Liver (tissue), 3 donors: ENCODE data around the gene GNA14.

Source experiments
- ATF3 ChIP-seq: IDR thresholded peaks from 2 replicates; pipeline ENCODE4 v1.6.1; 2016; ENCODE audit warnings: antibody characterized with exemption
- EGR1 ChIP-seq, 2 donors: IDR thresholded peaks; 2 replicates each; pipeline ENCODE4 v1.6.1; 2016 to 2018; ENCODE audit warnings: antibody characterized with exemption in 2 of 2, low read depth in 2 of 2
- FOXA1 ChIP-seq: IDR thresholded peaks from 2 replicates; pipeline ENCODE4 v1.6.1; 2016; ENCODE audit warnings: antibody characterized with exemption
- GABPA ChIP-seq, 2 donors: IDR thresholded peaks in 1 of 2; conservative IDR thresholded peaks in 1 of 2; 2 replicates each; pipeline ENCODE4 v1.6.1; 2016; ENCODE audit warnings: antibody characterized with exemption in 2 of 2, mild to moderate bottlenecking in 1 of 2, moderate library complexity in 1 of 2
- HNF4A ChIP-seq, 2 donors: conservative IDR thresholded peaks; 2 replicates each; pipeline ENCODE4 v1.6.1; 2016; ENCODE audit warnings: antibody characterized with exemption in 2 of 2, mild to moderate bottlenecking in 2 of 2
- JUND ChIP-seq, 2 donors: IDR thresholded peaks; 2 replicates each; pipeline ENCODE4 v1.6.1; 2016; ENCODE audit warnings: antibody characterized with exemption in 2 of 2
- MAX ChIP-seq: IDR thresholded peaks from 2 replicates; pipeline ENCODE4 v1.6.1; 2016; ENCODE audit warnings: antibody characterized with exemption
- RAD21 ChIP-seq, 2 donors: IDR thresholded peaks; 2 replicates each; pipeline ENCODE4 v1.6.1; 2016; ENCODE audit warnings: antibody characterized with exemption in 2 of 2, mild to moderate bottlenecking in 2 of 2
- REST ChIP-seq: IDR thresholded peaks from 2 replicates; pipeline ENCODE4 v1.6.1; 2016; ENCODE audit warnings: antibody characterized with exemption, mild to moderate bottlenecking
- RXRA ChIP-seq, 2 donors: IDR thresholded peaks; 2 replicates each; pipeline ENCODE4 v1.6.1; 2017 to 2018; ENCODE audit warnings: antibody characterized with exemption in 2 of 2, mild to moderate bottlenecking in 1 of 2
- SP1 ChIP-seq: IDR thresholded peaks from 2 replicates; pipeline ENCODE4 v1.6.1; 2018; ENCODE audit warnings: antibody characterized with exemption, mild to moderate bottlenecking
- YY1 ChIP-seq: IDR thresholded peaks from 2 replicates; pipeline ENCODE4 v1.6.1; 2016; ENCODE audit warnings: antibody characterized with exemption, mild to moderate bottlenecking
- TF ChIP-seq, protein P1 (sequence below): fragments of 150-350 bp; IDR thresholded peaks from 2 replicates; pipeline ENCODE4 v1.5.1; 2017; ENCODE audit warnings: improper control_type of control experiment, low read depth, low read length; ENCODE audit not compliant: missing input control
- donor health status: healthy.
- donor health status: healthy.

- TF ChIP-seq, protein P1, sequence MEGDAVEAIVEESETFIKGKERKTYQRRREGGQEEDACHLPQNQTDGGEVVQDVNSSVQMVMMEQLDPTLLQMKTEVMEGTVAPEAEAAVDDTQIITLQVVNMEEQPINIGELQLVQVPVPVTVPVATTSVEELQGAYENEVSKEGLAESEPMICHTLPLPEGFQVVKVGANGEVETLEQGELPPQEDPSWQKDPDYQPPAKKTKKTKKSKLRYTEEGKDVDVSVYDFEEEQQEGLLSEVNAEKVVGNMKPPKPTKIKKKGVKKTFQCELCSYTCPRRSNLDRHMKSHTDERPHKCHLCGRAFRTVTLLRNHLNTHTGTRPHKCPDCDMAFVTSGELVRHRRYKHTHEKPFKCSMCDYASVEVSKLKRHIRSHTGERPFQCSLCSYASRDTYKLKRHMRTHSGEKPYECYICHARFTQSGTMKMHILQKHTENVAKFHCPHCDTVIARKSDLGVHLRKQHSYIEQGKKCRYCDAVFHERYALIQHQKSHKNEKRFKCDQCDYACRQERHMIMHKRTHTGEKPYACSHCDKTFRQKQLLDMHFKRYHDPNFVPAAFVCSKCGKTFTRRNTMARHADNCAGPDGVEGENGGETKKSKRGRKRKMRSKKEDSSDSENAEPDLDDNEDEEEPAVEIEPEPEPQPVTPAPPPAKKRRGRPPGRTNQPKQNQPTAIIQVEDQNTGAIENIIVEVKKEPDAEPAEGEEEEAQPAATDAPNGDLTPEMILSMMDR: no peak
- TF ChIP-seq JUND (IDR thresholded peaks at IDR 0.05) (no peak), RAD21 (IDR thresholded peaks at IDR 0.05) (no peak), MAX (no peak), ATF3 (no peak), EGR1 (IDR thresholded peaks at IDR 0.05; ENCODE audit: low read depth in 2 of 2) (no peak), YY1 (no peak), RXRA (IDR thresholded peaks at IDR 0.05) (no peak), REST (no peak), GABPA (IDR thresholded peaks at IDR 0.05 in 1 of 2, conservative IDR thresholded peaks at IDR 0.05 in 1 of 2) (no peak), FOXA1 (no peak), SP1 (no peak), HNF4A (conservative IDR thresholded peaks at IDR 0.05) (no peak)
These were observed 205.7 kb downstream of the GNA14 start for GRCh38 chr9:77442436-77442835.
